Left ventricle myocardium inferior (tissue), 1 donor: ENCODE measurements around the gene MBNL2. TPM values are rescaled to one million over a fixed set of nuclear protein-coding genes. Genes with fewer than 3 reads are reported as not detected.

Source experiments
- DNase-seq: peaks from one replicate; pipeline ENCODE4 v3.0.0-alpha.2; 2020
- H3K27ac ChIP-seq: fragments of 200-600 bp; replicated peaks from 2 replicates; pipeline ENCODE4 v1.8.0; 2021
- H3K27me3 ChIP-seq: fragments of 200-600 bp; 2 replicates; pipeline ENCODE4 v1.8.0; 2021; ENCODE audit warnings: low read depth
- H3K36me3 ChIP-seq: fragments of 200-600 bp; 2 replicates; pipeline ENCODE4 v1.8.0; 2021
- H3K4me1 ChIP-seq: fragments of 200-600 bp; 2 replicates; pipeline ENCODE4 v1.8.0; 2021
- H3K4me3 ChIP-seq: fragments of 200-600 bp; 2 replicates; pipeline ENCODE4 v1.8.0; 2021; ENCODE audit warnings: mild to moderate bottlenecking, moderate library complexity
- H3K9me3 ChIP-seq: fragments of 200-600 bp; replicated peaks from 2 replicates; pipeline ENCODE4 v1.8.0; 2021
- CTCF ChIP-seq: fragments of 200-600 bp; IDR thresholded peaks from 2 replicates; pipeline ENCODE4 v1.8.0; 2021; ENCODE audit warnings: antibody characterized with exemption, mild to moderate bottlenecking, borderline replicate concordance
- intact Hi-C: fragments of 100-400 bp; cut with micrococcal nuclease; formaldehyde crosslinking; loops from one replicate; pipeline ENCODE4 v1.11.0; 2022
- total RNA-seq: library from RNA; stranded (reverse); fragmentation: NEBNext Ultra II Directional; extraction: Animal tissue kit (Norgen Biotek cat#: 25700); gene quantifications from one replicate; pipeline ENCODE4 v1.2.1, GENCODE V29; 2021
- donor health status: DM: no; HTN: yes; CAD: no; lungs with severe emphysema.

The MBNL2 gene
- total RNA-seq, 1 donor from 2014 or later = 76.5 TPM

- Histone ChIP-seq H3K27me3 (no peaks in the 10 kb centered on the region), H3K27ac (peak overlapping the region; percentile 85), H3K4me3 (peak overlapping the region; percentile 15), H3K9me3 (no peaks in the 10 kb centered on the region), H3K4me1 (peaks cover 88% of the 10 kb centered on the region), H3K36me3 (no peaks in the 10 kb centered on the region)
- intact Hi-C loops = no loop called here
- no peak for TF ChIP-seq CTCF
- no peak for DNase-seq
These were observed 27.8 kb downstream of the MBNL2 start for GRCh38 chr13:97249796-97250495.

GRCh38 chr13:97250560-97250959 lies 28.4 kb downstream of the MBNL2 start:
- Histone ChIP-seq H3K9me3 (no peaks in the 10 kb centered on the region), H3K36me3 (no peaks in the 10 kb centered on the region), H3K4me1 (peaks cover 88% of the 10 kb centered on the region), H3K4me3 (no peak overlapping the region), H3K27me3 (no peaks in the 10 kb centered on the region), H3K27ac (peak overlapping the region; percentile 85)
- TF ChIP-seq CTCF = no peak
- intact Hi-C loops = no loop called here
- no peak for DNase-seq

GRCh38 chr13:97252735-97253134 lies 30.6 kb downstream of the MBNL2 start:
- H3K4me3 ChIP-seq = no peak overlapping the region
- intact Hi-C loops = no loop called here
- peaks cover 88% of the 10 kb centered on the region for H3K4me1 ChIP-seq
- no peaks in the 10 kb centered on the region for H3K36me3 ChIP-seq
- H3K27ac ChIP-seq = peak overlapping the region; percentile 15
- TF ChIP-seq CTCF = no peak
- no peaks in the 10 kb centered on the region for H3K9me3 ChIP-seq
- no peak for DNase-seq
- no peaks in the 10 kb centered on the region for H3K27me3 ChIP-seq

GRCh38 chr13:97253581-97254293 lies 31.6 kb downstream of the MBNL2 start:
- H3K36me3 ChIP-seq = no peaks in the 10 kb centered on the region
- H3K9me3 ChIP-seq = no peaks in the 10 kb centered on the region
- peak overlapping the region; percentile 15 for H3K27ac ChIP-seq
- H3K27me3 ChIP-seq = no peaks in the 10 kb centered on the region
- no peak for DNase-seq
- no peak overlapping the region for H3K4me3 ChIP-seq
- intact Hi-C loops = no loop called here
- no peak for TF ChIP-seq CTCF
- peaks cover 88% of the 10 kb centered on the region for H3K4me1 ChIP-seq

GRCh38 chr13:97254816-97255215 lies 32.7 kb downstream of the MBNL2 start:
- Histone ChIP-seq H3K9me3 (no peaks in the 10 kb centered on the region), H3K27me3 (no peaks in the 10 kb centered on the region), H3K4me1 (peaks cover 88% of the 10 kb centered on the region), H3K36me3 (no peaks in the 10 kb centered on the region), H3K27ac (peak overlapping the region; percentile 84), H3K4me3 (no peak overlapping the region)
- intact Hi-C loops = no loop called here
- DNase-seq = no peak
- no peak for TF ChIP-seq CTCF
